Common myeloid progenitor, CD34-positive (primary cell): ENCODE results near the gene TTC4.

Experiments used
- CTCF ChIA-PET: fragments of 350-600 bp; sonication (Branson Sonifier 250); formaldehyde crosslinking; loops from one replicate; lab custom pipeline; 2021; ENCODE audit warnings: antibody characterized with exemption; lab: Charles Lee
- POLR2A ChIA-PET: fragments of 350-600 bp; sonication (Branson Sonifier 250); formaldehyde crosslinking; loops from one replicate; lab custom pipeline; 2021; ENCODE audit warnings: antibody characterized with exemption; lab: Charles Lee
- DNase-seq, 3 donors: peaks; one replicate each; pipeline versions ENCODE4 v3.0.0 to v3.0.0-alpha.2; 2013
- H3K27ac ChIP-seq, 2 experiments: 1 replicate in 1 of 2; 2 replicates in 1 of 2; pipeline ENCODE4 v1.7.0; 2013; ENCODE audit warnings: inconsistent platforms in 2 of 2, low read length in 2 of 2, mild to moderate bottlenecking in 2 of 2, low read depth in 1 of 2, moderate library complexity in 1 of 2; ENCODE audit not compliant: severe bottlenecking in 2 of 2, insufficient read depth in 1 of 2, poor library complexity in 1 of 2
- H3K27me3 ChIP-seq, 5 experiments: replicated peaks in 2 of 5; 1 replicate in 3 of 5; 2 replicates in 2 of 5; pipeline versions ENCODE4 v1.6.1 to v1.7.0; 2013; ENCODE audit warnings: low read length in 4 of 5, mild to moderate bottlenecking in 2 of 5, moderate library complexity in 2 of 5, inconsistent platforms in 1 of 5; ENCODE audit not compliant: insufficient read depth in 5 of 5, control insufficient read depth in 4 of 5
- H3K36me3 ChIP-seq, 4 experiments: 1 replicate in 2 of 4; 2 replicates in 2 of 4; pipeline versions ENCODE4 v1.6.1 to v1.7.0; 2013; ENCODE audit warnings: low read length in 3 of 4, control low read depth in 1 of 4, mild to moderate bottlenecking in 1 of 4; ENCODE audit not compliant: control insufficient read depth in 4 of 4, insufficient read depth in 4 of 4
- H3K4me1 ChIP-seq, 4 experiments: 1 replicate in 3 of 4; 2 replicates in 1 of 4; pipeline versions ENCODE4 v1.6.1 to v1.7.1; 2013; ENCODE audit warnings: low read length in 3 of 4, mild to moderate bottlenecking in 3 of 4, control low read depth in 1 of 4, inconsistent platforms in 1 of 4, moderate library complexity in 1 of 4; ENCODE audit not compliant: control insufficient read depth in 4 of 4, insufficient read depth in 4 of 4; ENCODE audit errors: control extremely low read depth in 1 of 4
- H3K4me3 ChIP-seq, 7 experiments: 1 replicate in 4 of 7; 2 replicates in 3 of 7; pipeline versions ENCODE4 v1.5.1 to v1.7.0; 2013; ENCODE audit warnings: mild to moderate bottlenecking in 7 of 7, low read length in 6 of 7, moderate library complexity in 6 of 7, inconsistent platforms in 2 of 7, low read depth in 2 of 7, control low read depth in 1 of 7; ENCODE audit not compliant: insufficient read depth in 4 of 7, control insufficient read depth in 1 of 7; ENCODE audit errors: extremely low read depth in 1 of 7
- H3K9me3 ChIP-seq, 5 experiments: 1 replicate in 4 of 5; 2 replicates in 1 of 5; pipeline versions ENCODE4 v1.6.1 to v1.7.1; 2013; ENCODE audit warnings: low read length in 4 of 5, mild to moderate bottlenecking in 2 of 5, inconsistent platforms in 1 of 5, low read depth in 1 of 5, moderate library complexity in 1 of 5; ENCODE audit not compliant: control insufficient read depth in 4 of 5, insufficient read depth in 2 of 5; ENCODE audit errors: control extremely low read depth in 1 of 5
- WGBS: methylation state at CpG from one replicate; pipeline ENCODE4 v1.1.5; 2013; ENCODE audit not compliant: insufficient coverage; 5-methylcytosine and 5-hydroxymethylcytosine counted together

The TTC4 gene

GRCh38 chr1:54710841-54711240 lies 4.8 kb upstream of the TTC4 start:
- no peaks in the 10 kb centered on the region for H3K9me3 ChIP-seq
- H3K4me1 ChIP-seq, result peaks cover 0 to 6% (median 2%) of the 10 kb centered on the region in 4 experiments
- DNase-seq, result no peak
- WGBS, result 92% methylated on average over 3 of the region's 6 CpGs
- H3K27me3 ChIP-seq, result peaks cover 0 to 2% (median 0%) of the 10 kb centered on the region in 5 experiments
- ChIA-PET CTCF (no interaction called here), POLR2A (no interaction called here)
- H3K27ac ChIP-seq, result no peak overlapping the region
- H3K4me3 ChIP-seq, result no peak overlapping the region
- H3K36me3 ChIP-seq, result peaks cover 0 to 5% (median 1%) of the 10 kb centered on the region in 4 experiments

DNA sequence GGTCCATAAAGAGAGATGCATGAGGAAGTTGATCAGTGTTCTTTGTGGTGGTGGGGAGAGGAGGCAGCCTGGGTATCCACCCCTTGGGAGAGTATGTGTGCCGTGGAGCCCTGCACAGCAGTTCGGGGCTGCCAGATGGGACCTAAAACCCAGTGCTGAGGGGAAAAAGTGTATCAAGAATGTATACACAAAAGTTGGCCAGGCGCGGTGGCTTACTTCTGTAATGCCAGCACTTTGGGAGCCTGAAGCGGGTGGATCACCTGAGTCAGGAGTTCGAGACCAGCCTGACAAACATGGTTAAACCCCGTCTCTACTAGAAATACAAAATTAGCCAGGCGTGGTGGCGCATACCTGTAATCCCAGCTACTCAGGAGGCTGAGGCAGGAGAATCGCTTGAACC lies 4.1 kb upstream of the TTC4 start:
- H3K4me3 ChIP-seq, result no peak overlapping the region
- 83% methylated on average over 6 of the region's 10 CpGs for WGBS
- no peaks in the 10 kb centered on the region for H3K9me3 ChIP-seq
- H3K27me3 ChIP-seq, result peaks cover 0 to 2% (median 0%) of the 10 kb centered on the region in 5 experiments
- H3K27ac ChIP-seq, result no peak overlapping the region
- H3K36me3 ChIP-seq, result peaks cover 0 to 2% (median under 1%) of the 10 kb centered on the region in 4 experiments
- CTCF ChIA-PET, result no interaction called here
- peaks cover 0 to 13% (median 8%) of the 10 kb centered on the region in 4 experiments for H3K4me1 ChIP-seq
- POLR2A ChIA-PET, result no interaction called here
- no peak for DNase-seq

GRCh38 chr1:54714881-54715492 lies 674 bp upstream of the TTC4 start:
- ChIA-PET POLR2A (no interaction called here), CTCF (interaction anchor here (1.0 to 1.7 kb wide), 2 partner anchors 9 to 12 kb away, joined by 5 to 7 read pairs; no protein-coding TSS in a partner anchor)
- Histone ChIP-seq H3K4me1 (peaks cover 4 to 15% (median 12%) of the 10 kb centered on the region in 4 experiments), H3K27me3 (peaks cover 0 to 2% (median 0%) of the 10 kb centered on the region in 5 experiments), H3K27ac (peak overlapping the region in 1 of 2 experiments; percentile 32), H3K36me3 (peaks cover 0 to 19% (median 17%) of the 10 kb centered on the region in 4 experiments), H3K4me3 (peak overlapping the region; percentile 73 to 97 (median 94)), H3K9me3 (no peaks in the 10 kb centered on the region)
- WGBS, result 87% methylated on average over 4 of the region's 7 CpGs
- DNase-seq, result no peak

DNA sequence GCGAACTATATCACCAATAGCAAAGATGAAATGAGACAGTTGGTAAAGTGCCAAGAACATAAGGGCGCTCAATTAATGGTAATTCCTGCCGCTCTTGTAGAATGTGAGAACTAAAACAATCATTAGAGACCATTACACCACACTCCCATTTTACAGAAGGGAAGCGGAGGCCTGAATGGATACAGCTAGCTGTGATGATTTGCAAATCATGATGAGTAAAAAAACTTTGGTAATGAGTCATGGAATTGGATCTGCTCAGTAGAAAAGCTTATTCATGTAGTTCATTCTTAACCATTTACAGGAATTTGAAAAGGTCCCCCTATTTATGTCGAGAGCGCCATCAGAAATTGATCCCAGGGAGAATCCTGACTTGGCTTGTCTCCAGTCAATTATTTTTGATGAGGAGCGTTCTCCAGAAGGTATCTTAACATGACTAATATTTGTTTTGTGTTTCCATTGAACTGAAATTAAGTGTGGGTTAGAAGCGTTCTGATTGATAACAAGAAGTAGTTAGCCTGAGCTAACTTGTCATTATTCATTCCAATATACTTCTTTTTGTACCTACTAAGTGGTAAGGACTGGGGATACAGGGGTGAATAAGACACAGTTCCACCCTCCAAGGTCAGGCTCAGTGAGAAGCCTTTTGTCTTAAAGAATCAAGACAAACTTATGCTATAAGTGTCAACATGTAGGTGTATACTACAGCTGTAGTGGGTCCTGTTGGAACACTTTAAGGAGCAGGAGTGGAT lies 812 bp downstream of the TTC4 start:
- Histone ChIP-seq H3K4me3 (peak overlapping the region in 6 of 7 experiments; percentile 90 to 97 (median 94)), H3K36me3 (peaks cover 4 to 32% (median 22%) of the 10 kb centered on the region in 4 experiments), H3K27ac (peak overlapping the region in 1 of 2 experiments; percentile 87), H3K4me1 (peaks cover 4 to 15% (median 12%) of the 10 kb centered on the region in 4 experiments), H3K9me3 (no peaks in the 10 kb centered on the region), H3K27me3 (peaks cover 0 to 2% (median 0%) of the 10 kb centered on the region in 5 experiments)
- POLR2A ChIA-PET, result no interaction called here
- 60% methylated on average over 5 of the region's 8 CpGs for WGBS
- DNase-seq, result no peak
- CTCF ChIA-PET, result interaction anchor here (0.8 to 1.7 kb wide), 3 partner anchors 10 to 50 kb away, joined by 3 to 7 read pairs (median 3); no protein-coding TSS in a partner anchor

DNA sequence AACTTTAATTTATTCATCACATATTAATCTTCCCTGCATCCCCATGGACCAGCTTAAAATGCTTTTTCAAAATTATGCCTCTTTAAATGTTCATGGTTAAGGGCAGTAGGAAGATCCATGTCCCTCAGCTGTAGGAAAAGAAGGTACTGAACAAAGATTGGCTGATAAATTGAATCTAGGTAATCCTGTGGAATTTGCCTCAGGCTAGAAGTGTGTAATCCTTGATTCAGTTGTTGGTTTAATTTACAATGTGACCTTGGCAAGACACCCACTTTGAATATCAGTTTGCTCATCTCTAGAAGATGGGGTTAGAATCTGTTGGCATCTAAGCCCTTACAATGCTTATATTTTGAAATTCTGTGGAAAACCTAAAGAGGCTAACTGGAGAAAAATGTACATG lies 6.1 kb downstream of the TTC4 start:
- Histone ChIP-seq H3K4me1 (peaks cover 0 to 3% (median 2%) of the 10 kb centered on the region in 4 experiments), H3K36me3 (peaks cover 31 to 80% (median 59%) of the 10 kb centered on the region in 4 experiments), H3K9me3 (peaks cover 6 to 18% (median 9%) of the 10 kb centered on the region in 5 experiments), H3K27ac (no peak overlapping the region), H3K4me3 (no peak overlapping the region), H3K27me3 (no peaks in the 10 kb centered on the region)
- ChIA-PET CTCF (interaction anchor here (1.1 kb wide), 1 partner anchor 17 kb away, joined by 4 read pairs; no protein-coding TSS in a partner anchor), POLR2A (interaction anchor here (0.7 kb wide), 1 partner anchor 866 kb away, joined by 4 read pairs; no protein-coding TSS in a partner anchor)
- DNase-seq, result no peak

GRCh38 chr1:54723985-54724384 lies 8.3 kb downstream of the TTC4 start:
- no peak overlapping the region for H3K4me3 ChIP-seq
- no peaks in the 10 kb centered on the region for H3K4me1 ChIP-seq
- CTCF ChIA-PET, result interaction anchor here (1.2 to 2.1 kb wide), 3 partner anchors 37 to 177 kb away, joined by 3 to 5 read pairs (median 4); a partner anchor contains a TSS
- H3K27me3 ChIP-seq, result no peaks in the 10 kb centered on the region
- peaks cover 36 to 82% (median 60%) of the 10 kb centered on the region in 4 experiments for H3K36me3 ChIP-seq
- H3K27ac ChIP-seq, result no peak overlapping the region
- peak in 1 of 3 donors; percentile 4 for DNase-seq
- POLR2A ChIA-PET, result interaction anchor here (0.7 kb wide), 1 partner anchor 364 kb away, joined by 4 read pairs; no protein-coding TSS in a partner anchor
- H3K9me3 ChIP-seq, result peaks cover 6 to 18% (median 9%) of the 10 kb centered on the region in 5 experiments
